PC-9 (cell line): ENCODE measurements around the gene IDS. TPM values are rescaled to one million over a fixed set of nuclear protein-coding genes. Genes with fewer than 3 reads are reported as not detected.
A peak's percentile ranks its signal among the peaks of the same experiment; 100 is the strongest.

Source experiments
- BruUV-seq: library from RNA; stranded (reverse); fragments of 400-500 nt; replicated peaks from 2 replicates; lab custom pipeline; 2021; lab: Mats Ljungman, UMichigan
- CTCF ChIA-PET: fragments of 300-600 bp; sonication (Branson Sonifier 250); formaldehyde crosslinking; loops from one replicate; lab custom pipeline; 2022; ENCODE audit warnings: antibody characterized with exemption; lab: Charles Lee
- POLR2A ChIA-PET: fragments of 300-600 bp; sonication (Branson Sonifier 250); formaldehyde crosslinking; loops from one replicate; lab custom pipeline; 2022; ENCODE audit warnings: antibody characterized with exemption; ENCODE audit not compliant: unreplicated experiment; lab: Charles Lee
- DNase-seq, 2 experiments: peaks; one replicate each; pipeline versions ENCODE4 v3.0.0 to v3.0.0-alpha.2; 2015 to 2022; ENCODE audit warnings: mixed read lengths in 1 of 2
- H2AFZ ChIP-seq: fragments of 200-600 bp; sonication (generic); 2 replicates; pipeline ENCODE4 v1.8.1; 2017; ENCODE audit warnings: antibody characterized with exemption
- H3F3A ChIP-seq: fragments of 200-600 bp; sonication (generic); 2 replicates; pipeline ENCODE4 v1.8.1; 2017; ENCODE audit warnings: antibody characterized with exemption, mild to moderate bottlenecking, low read depth; ENCODE audit not compliant: insufficient read depth
- H3K27ac ChIP-seq: fragments of 200-600 bp; sonication (generic); 2 replicates; pipeline ENCODE4 v1.6.1; 2016; ENCODE audit warnings: mixed run types
- H3K27me3 ChIP-seq: fragments of 200-600 bp; sonication (generic); 2 replicates; pipeline ENCODE4 v1.6.1; 2016; ENCODE audit warnings: low read depth, mixed run types; ENCODE audit not compliant: insufficient read depth
- H3K36me3 ChIP-seq: fragments of 200-600 bp; sonication (generic); 2 replicates; pipeline ENCODE4 v1.6.1; 2016; ENCODE audit warnings: low read depth, mixed run types
- H3K4me1 ChIP-seq: fragments of 200-600 bp; sonication (generic); replicated peaks from 2 replicates; pipeline ENCODE4 v1.6.1; 2016; ENCODE audit warnings: mixed run types; ENCODE audit not compliant: insufficient read depth
- H3K4me2 ChIP-seq: fragments of 200-600 bp; sonication (generic); 2 replicates; pipeline ENCODE4 v1.6.1; 2017; ENCODE audit warnings: mixed run types
- H3K4me3 ChIP-seq: fragments of 200-600 bp; sonication (generic); 2 replicates; pipeline ENCODE4 v1.6.1; 2016; ENCODE audit warnings: mixed run types
- H3K79me2 ChIP-seq: fragments of 200-600 bp; sonication (generic); 2 replicates; pipeline ENCODE4 v1.6.1; 2017; ENCODE audit warnings: low read depth, mixed run types
- H3K9me2 ChIP-seq: fragments of 200-600 bp; sonication (generic); 2 replicates; pipeline ENCODE4 v1.8.1; 2017; ENCODE audit warnings: mild to moderate bottlenecking; ENCODE audit not compliant: insufficient read depth
- H3K9me3 ChIP-seq: fragments of 200-600 bp; sonication (generic); 2 replicates; pipeline ENCODE4 v1.8.1; 2016; ENCODE audit warnings: low read depth; ENCODE audit not compliant: insufficient read depth
- H4K20me1 ChIP-seq: fragments of 200-600 bp; sonication (generic); 2 replicates; pipeline ENCODE4 v1.8.1; 2017; ENCODE audit not compliant: insufficient read depth
- CTCF ChIP-seq: fragments of 200-600 bp; sonication (generic); conservative IDR thresholded peaks from 2 replicates; pipeline ENCODE4 v1.6.1; 2017; ENCODE audit warnings: mixed run types, antibody characterized with exemption, mild to moderate bottlenecking, moderate library complexity
- EZH2 ChIP-seq: fragments of 200-600 bp; sonication (generic); IDR thresholded peaks from 2 replicates; pipeline ENCODE4 v1.8.0; 2017; ENCODE audit warnings: antibody characterized with exemption, low read depth
- intact Hi-C: fragments of 100-400 bp; cut with micrococcal nuclease; formaldehyde crosslinking; loops from one replicate; pipeline ENCODE4 v1.10.0; 2022; ENCODE audit not compliant: unreplicated experiment
- total RNA-seq: library from RNA; stranded (reverse); gene quantifications from 2 replicates; pipeline ENCODE4 v1.2.3, GENCODE V29; 2021

The IDS gene
- total RNA-seq, 1 experiment from 2014 or later = 214 TPM

- no TSS peak for BruUV-seq
- POLR2A ChIA-PET = no interaction called here
These were observed 11.0 kb upstream of the IDS start for GRCh38 chrX:149515954-149516602.

GRCh38 chrX:149513825-149514428 is 8.8 kb upstream of the IDS start:
- no peaks in the 10 kb centered on the region for H3K9me3 ChIP-seq
- H3K27me3 ChIP-seq = no peaks in the 10 kb centered on the region
- H3K4me3 ChIP-seq = no peak overlapping the region
- H3K36me3 ChIP-seq = no peaks in the 10 kb centered on the region
- no peak for TF ChIP-seq EZH2
- no peak for TF ChIP-seq CTCF
- H2AFZ ChIP-seq = no peak overlapping the region
- no peaks in the 10 kb centered on the region for H3K9me2 ChIP-seq
- ChIA-PET POLR2A (no interaction called here), CTCF (interaction anchor here (0.5 to 0.6 kb wide), 2 partner anchors 10 to 636 kb away, joined by 3 to 23 read pairs; no protein-coding TSS in a partner anchor)
- peaks cover 31% of the 10 kb centered on the region for H3F3A ChIP-seq
- H3K79me2 ChIP-seq = no peaks in the 10 kb centered on the region
- H3K4me2 ChIP-seq = no peak overlapping the region
- H3K4me1 ChIP-seq = peaks cover 48% of the 10 kb centered on the region
- H3K27ac ChIP-seq = no peak overlapping the region
- no peaks in the 10 kb centered on the region for H4K20me1 ChIP-seq
- no peak for DNase-seq
- intact Hi-C loops = loop anchor here (10.0 kb wide), 1 partner anchor 1171 kb away; no protein-coding TSS in a partner anchor
- no TSS peak for BruUV-seq

More at GRCh38 chrX:149515954-149516602, 11.0 kb upstream of the IDS start:
- no peak overlapping the region for H3K4me2 ChIP-seq
- DNase-seq = no peak
- no peaks in the 10 kb centered on the region for H3K27me3 ChIP-seq
- H3F3A ChIP-seq = peaks cover 22% of the 10 kb centered on the region
- intact Hi-C loops = loop anchor here (10.0 kb wide), 1 partner anchor 1169 kb away; no protein-coding TSS in a partner anchor
- H3K36me3 ChIP-seq = no peaks in the 10 kb centered on the region
- no peaks in the 10 kb centered on the region for H3K79me2 ChIP-seq
- H3K9me3 ChIP-seq = no peaks in the 10 kb centered on the region
- no peak for TF ChIP-seq EZH2
- no peak for TF ChIP-seq CTCF
- H2AFZ ChIP-seq = no peak overlapping the region
- no peak overlapping the region for H3K27ac ChIP-seq
- CTCF ChIA-PET = no interaction called here
- no peaks in the 10 kb centered on the region for H3K9me2 ChIP-seq
- H3K4me3 ChIP-seq = no peak overlapping the region
- no peaks in the 10 kb centered on the region for H4K20me1 ChIP-seq
- peaks cover 30% of the 10 kb centered on the region for H3K4me1 ChIP-seq

GRCh38 chrX:149512225-149512885 is 7.2 kb upstream of the IDS start:
- H3K9me3 ChIP-seq = no peaks in the 10 kb centered on the region
- peaks cover 44% of the 10 kb centered on the region for H3K4me1 ChIP-seq
- peak; percentile 84 for TF ChIP-seq CTCF
- TF ChIP-seq EZH2 = no peak
- H3K27me3 ChIP-seq = no peaks in the 10 kb centered on the region
- POLR2A ChIA-PET = interaction anchor here (0.7 to 1.0 kb wide), 2 partner anchors 21 to 28 kb away, joined by 5 to 9 read pairs; no protein-coding TSS in a partner anchor
- peak overlapping the region; percentile 65 for H3K4me2 ChIP-seq
- CTCF ChIA-PET = interaction anchor here (0.7 to 1.3 kb wide), 5 partner anchors 15 to 1456 kb away, joined by 4 to 13 read pairs (median 5); partner anchors contain the start of gene EOLA1
- DNase-seq = peak; percentile 71 to 81
- BruUV-seq = no TSS peak
- H3F3A ChIP-seq = peaks cover 31% of the 10 kb centered on the region
- H3K27ac ChIP-seq = peak overlapping the region; percentile 85
- intact Hi-C loops = loop anchor here (10.0 kb wide), 1 partner anchor 1172 kb away; no protein-coding TSS in a partner anchor
- no peaks in the 10 kb centered on the region for H3K36me3 ChIP-seq
- no peaks in the 10 kb centered on the region for H3K9me2 ChIP-seq
- no peaks in the 10 kb centered on the region for H4K20me1 ChIP-seq
- no peak overlapping the region for H2AFZ ChIP-seq
- H3K79me2 ChIP-seq = no peaks in the 10 kb centered on the region
- H3K4me3 ChIP-seq = no peak overlapping the region; the same call in 1 of the 2 replicates
